GM12874 (cell line): ENCODE data around the gene SH3PXD2B.

Experiments used
- CTCF ChIP-seq: IDR thresholded peaks from 2 replicates; pipeline ENCODE4 v1.5.1; 2011; ENCODE audit warnings: low read depth, mild to moderate bottlenecking, control low read depth, low read length, moderate library complexity; ENCODE audit not compliant: insufficient read depth

The SH3PXD2B gene

GRCh38 chr5:172334641-172335040 is 119.7 kb downstream of the SH3PXD2B start:
- TF ChIP-seq CTCF = no peak

- 0 out of 2 replicates have a peak, but pooled peaks have one; percentile 14 for TF ChIP-seq CTCF
These were observed 120.1 kb downstream of the SH3PXD2B start for GRCh38 chr5:172334196-172334595.

GRCh38 chr5:172325452-172325851 is 128.9 kb downstream of the SH3PXD2B start:
- TF ChIP-seq CTCF = no peak

- no peak for TF ChIP-seq CTCF
These were observed 132.0 kb downstream of the SH3PXD2B start for GRCh38 chr5:172322028-172322965.

GRCh38 chr5:172321593-172321992 is 132.7 kb downstream of the SH3PXD2B start:
- no peak for TF ChIP-seq CTCF

GRCh38 chr5:172319708-172320441 is 134.4 kb downstream of the SH3PXD2B start:
- no peak for TF ChIP-seq CTCF

- TF ChIP-seq CTCF = no peak
These were observed 138.5 kb downstream of the SH3PXD2B start for GRCh38 chr5:172315587-172316493.
